H9 (cell line): ENCODE data around the gene RGS13. TPM values are rescaled to one million over a fixed set of nuclear protein-coding genes. Genes with fewer than 3 reads are reported as not detected.

Experiments used
- DNase-seq: peaks from one replicate; pipeline ENCODE4 v3.0.0-alpha.2; 2017
- H2AFZ ChIP-seq: one replicate; pipeline ENCODE4 v1.6.1; 2013; ENCODE audit warnings: mild to moderate bottlenecking, low read length, control low read depth, moderate library complexity
- H2AK5ac ChIP-seq: 2 replicates; pipeline ENCODE4 v1.6.1; 2013; ENCODE audit warnings: low read length, control low read depth, mixed read lengths; ENCODE audit not compliant: insufficient read length
- H2BK120ac ChIP-seq: one replicate; pipeline ENCODE4 v1.6.1; 2013; ENCODE audit warnings: low read depth, mild to moderate bottlenecking, low read length, control low read depth, inconsistent platforms; ENCODE audit not compliant: poor library complexity, severe bottlenecking
- H2BK12ac ChIP-seq: 2 replicates; pipeline ENCODE4 v1.6.1; 2013; ENCODE audit warnings: low read length, control low read depth, mixed read lengths, low read depth; ENCODE audit not compliant: insufficient read length
- H2BK15ac ChIP-seq: 2 replicates; pipeline ENCODE4 v1.6.1; 2013; ENCODE audit warnings: low read depth, low read length, control low read depth
- H2BK20ac ChIP-seq: one replicate; pipeline ENCODE4 v1.6.1; 2013; ENCODE audit warnings: low read depth, mild to moderate bottlenecking, low read length, control low read depth, inconsistent platforms; ENCODE audit not compliant: poor library complexity, severe bottlenecking
- H2BK5ac ChIP-seq: 2 replicates; pipeline ENCODE4 v1.6.1; 2013; ENCODE audit warnings: low read length, control low read depth, mixed read lengths; ENCODE audit not compliant: insufficient read length
- H3K14ac ChIP-seq: 2 replicates; pipeline ENCODE4 v1.6.1; 2013; ENCODE audit warnings: low read length, control low read depth; ENCODE audit not compliant: insufficient read depth
- H3K18ac ChIP-seq: 2 replicates; pipeline ENCODE4 v1.6.1; 2013; ENCODE audit warnings: low read depth, mild to moderate bottlenecking, mixed read lengths, low read length, control low read depth; ENCODE audit not compliant: insufficient read length
- H3K23ac ChIP-seq: 2 replicates; pipeline ENCODE4 v1.6.1; 2013; ENCODE audit warnings: low read length, control low read depth, mixed read lengths, low read depth; ENCODE audit not compliant: insufficient read length
- H3K23me2 ChIP-seq: 2 replicates; pipeline ENCODE4 v1.6.1; 2013; ENCODE audit warnings: low read depth, mild to moderate bottlenecking, mixed read lengths, low read length, control low read depth; ENCODE audit not compliant: insufficient read length, poor library complexity, severe bottlenecking
- H3K27ac ChIP-seq: 2 replicates; pipeline ENCODE4 v1.5.1; 2013; ENCODE audit warnings: low read length, control low read depth, mixed read lengths, low read depth; ENCODE audit not compliant: insufficient read length
- H3K27me3 ChIP-seq: 2 replicates; pipeline ENCODE4 v1.6.1; 2013; ENCODE audit warnings: low read length, control low read depth, inconsistent platforms; ENCODE audit not compliant: insufficient read depth
- H3K4ac ChIP-seq: 2 replicates; pipeline ENCODE4 v1.6.1; 2013; ENCODE audit warnings: low read depth, mild to moderate bottlenecking, control low read depth, inconsistent platforms, low read length, moderate library complexity
- H3K4me1 ChIP-seq: 2 replicates; pipeline ENCODE4 v1.6.1; 2013; ENCODE audit warnings: low read length, control low read depth, inconsistent platforms; ENCODE audit not compliant: insufficient read depth
- H3K4me2 ChIP-seq: 2 replicates; pipeline ENCODE4 v1.6.1; 2013; ENCODE audit warnings: low read length, control low read depth, mixed read lengths; ENCODE audit not compliant: insufficient read length, insufficient read depth
- H3K56ac ChIP-seq: 2 replicates; pipeline ENCODE4 v1.6.1; 2013; ENCODE audit warnings: low read depth, mild to moderate bottlenecking, mixed read lengths, low read length, control low read depth; ENCODE audit not compliant: insufficient read length
- H3K79me1 ChIP-seq: 2 replicates; pipeline ENCODE4 v1.6.1; 2013; ENCODE audit warnings: low read depth, mild to moderate bottlenecking, moderate library complexity, low read length, control low read depth, inconsistent platforms; ENCODE audit not compliant: insufficient read depth, poor library complexity, severe bottlenecking
- H3K79me2 ChIP-seq: 2 replicates; pipeline ENCODE4 v1.6.1; 2013; ENCODE audit warnings: low read length, control low read depth, inconsistent platforms; ENCODE audit not compliant: insufficient read depth
- H3K9ac ChIP-seq: 2 replicates; pipeline ENCODE4 v1.6.1; 2013; ENCODE audit warnings: low read length, control low read depth, mixed read lengths; ENCODE audit not compliant: insufficient read length; ENCODE audit errors: extremely low read depth
- H3K9me3 ChIP-seq: one replicate; pipeline ENCODE4 v1.6.1; 2013; ENCODE audit warnings: low read depth, low read length, inconsistent platforms; ENCODE audit not compliant: control insufficient read depth
- H3T11ph ChIP-seq: one replicate; pipeline ENCODE4 v1.6.1; 2013; ENCODE audit warnings: mild to moderate bottlenecking, low read length, control low read depth, inconsistent platforms
- H4K20me1 ChIP-seq: one replicate; pipeline ENCODE4 v1.6.1; 2013; ENCODE audit not compliant: control insufficient read depth, insufficient read length, insufficient read depth
- H4K5ac ChIP-seq: 2 replicates; pipeline ENCODE4 v1.6.1; 2013; ENCODE audit warnings: low read depth, mild to moderate bottlenecking, mixed read lengths, low read length, control low read depth; ENCODE audit not compliant: insufficient read length
- H4K8ac ChIP-seq: replicated peaks from 2 replicates; pipeline ENCODE4 v1.6.1; 2013; ENCODE audit warnings: low read length, control low read depth, mixed read lengths, low read depth; ENCODE audit not compliant: insufficient read length
- H4K91ac ChIP-seq: 2 replicates; pipeline ENCODE4 v1.6.1; 2013; ENCODE audit warnings: low read depth, mild to moderate bottlenecking, moderate library complexity, mixed read lengths, low read length, control low read depth; ENCODE audit not compliant: insufficient read length
- H3K27ac Mint-ChIP-seq, 3 experiments: 2 replicates in 2 of 3; 3 replicates in 1 of 3; pipeline ENCODE4 v1.8.0; 2020 to 2021; ENCODE audit warnings: mixed read lengths in 3 of 3, mild to moderate bottlenecking in 1 of 3, moderate library complexity in 1 of 3
- H3K27me3 Mint-ChIP-seq: 2 replicates; pipeline ENCODE4 v1.8.0; 2021; ENCODE audit warnings: low read depth, mild to moderate bottlenecking, moderate library complexity, mixed read lengths
- H3K36me3 Mint-ChIP-seq, 3 experiments: 2 replicates in 2 of 3; 3 replicates in 1 of 3; pipeline ENCODE4 v1.8.0; 2020 to 2021; ENCODE audit warnings: low read depth in 3 of 3, mixed read lengths in 3 of 3; ENCODE audit not compliant: insufficient read depth in 1 of 3
- H3K4me1 Mint-ChIP-seq, 2 experiments: 2 replicates each; pipeline ENCODE4 v1.8.0; 2020; ENCODE audit warnings: mixed read lengths in 2 of 2
- H3K4me3 Mint-ChIP-seq, 2 experiments: 2 replicates in 1 of 2; 3 replicates in 1 of 2; pipeline ENCODE4 v1.8.0; 2020 to 2021; ENCODE audit warnings: mild to moderate bottlenecking in 2 of 2, mixed read lengths in 2 of 2, moderate library complexity in 1 of 2
- H3K9me3 Mint-ChIP-seq, 2 experiments: 2 replicates in 1 of 2; 3 replicates in 1 of 2; pipeline ENCODE4 v1.8.0; 2020; ENCODE audit warnings: mild to moderate bottlenecking in 2 of 2, mixed read lengths in 2 of 2, moderate library complexity in 1 of 2
- WGBS: extraction: QIAGEN DNeasy Blood & Tissue Kit; methylation state at CpG from one replicate; pipeline ENCODE4 v1.1.7; 2013; ENCODE audit warnings: missing lambda C conversion rate, low lambda C conversion rate, mixed read lengths; ENCODE audit not compliant: insufficient read length; ENCODE audit errors: extremely low coverage; 5-methylcytosine and 5-hydroxymethylcytosine counted together
- total RNA-seq: library from RNA; stranded (reverse); gene quantifications from 2 replicates; pipeline ENCODE4 v1.2.1, GENCODE V29; 2021
- TF ChIP-seq, protein P1 (sequence below): fragments of 200-600 bp; sonication (generic); conservative IDR thresholded peaks from 3 replicates; pipeline ENCODE4 v1.8.0; 2021; ENCODE audit warnings: antibody characterized with exemption, mild to moderate bottlenecking

The RGS13 gene
- total RNA-seq, 1 experiment from 2014 or later = not detected

DNA sequence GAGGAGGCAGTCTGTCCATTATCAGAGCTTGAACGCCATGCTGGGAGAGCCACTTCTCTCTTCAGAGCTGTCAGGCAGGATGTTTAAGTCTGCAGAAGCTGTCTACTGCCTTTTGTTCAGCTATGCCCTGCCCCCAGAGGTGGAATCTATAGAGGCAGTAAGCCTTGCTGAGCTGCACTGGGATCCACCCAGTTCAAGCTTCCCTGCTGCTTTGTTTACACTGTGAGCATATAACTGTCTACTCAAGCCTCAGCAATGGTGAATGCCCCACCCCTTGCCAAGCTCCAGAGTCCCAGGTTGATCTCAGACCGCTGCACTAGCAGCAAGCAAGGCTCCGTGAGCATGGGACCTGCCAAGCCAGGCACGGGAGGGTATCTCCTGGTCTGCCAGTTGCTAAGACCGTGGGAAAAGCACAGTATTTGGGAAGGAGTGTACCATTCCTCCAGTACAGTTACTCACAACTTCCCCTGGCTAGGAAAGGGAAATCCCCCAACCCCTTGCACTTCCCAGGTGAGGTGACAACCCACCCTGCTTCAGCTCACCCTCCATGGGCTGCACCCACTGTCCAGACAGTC, 32.5 kb downstream of the RGS13 start:
- Histone ChIP-seq H3T11ph (no peak overlapping the region), H3K9ac (no peak overlapping the region), H2BK120ac (no peak overlapping the region), H2BK20ac (no peak overlapping the region), H3K56ac (no peak overlapping the region), H2BK12ac (no peak overlapping the region), H3K23me2 (no peaks in the 10 kb centered on the region), H3K27me3 (no peaks in the 10 kb centered on the region), H2BK15ac (no peak overlapping the region), H3K27ac (no peak overlapping the region), H4K5ac (no peak overlapping the region), H3K23ac (no peak overlapping the region), H3K14ac (no peak overlapping the region), H3K4me1 (no peaks in the 10 kb centered on the region), H3K4me2 (no peak overlapping the region), H4K8ac (no peak overlapping the region), H2AK5ac (no peak overlapping the region), H3K18ac (no peak overlapping the region), H2BK5ac (no peak overlapping the region), H4K20me1 (no peaks in the 10 kb centered on the region), H3K9me3 (no peaks in the 10 kb centered on the region), H3K79me1 (no peaks in the 10 kb centered on the region), H3K79me2 (no peaks in the 10 kb centered on the region), H3K4ac (no peak overlapping the region), H4K91ac (no peak overlapping the region), H2AFZ (no peak overlapping the region)
- H3K9me3 Mint-ChIP-seq = no peaks in the 10 kb centered on the region; a peak in 2 of 5 replicates
- H3K27ac Mint-ChIP-seq = no peak overlapping the region
- DNase-seq = no peak
- H3K27me3 Mint-ChIP-seq = no peaks in the 10 kb centered on the region
- TF ChIP-seq, protein P1, sequence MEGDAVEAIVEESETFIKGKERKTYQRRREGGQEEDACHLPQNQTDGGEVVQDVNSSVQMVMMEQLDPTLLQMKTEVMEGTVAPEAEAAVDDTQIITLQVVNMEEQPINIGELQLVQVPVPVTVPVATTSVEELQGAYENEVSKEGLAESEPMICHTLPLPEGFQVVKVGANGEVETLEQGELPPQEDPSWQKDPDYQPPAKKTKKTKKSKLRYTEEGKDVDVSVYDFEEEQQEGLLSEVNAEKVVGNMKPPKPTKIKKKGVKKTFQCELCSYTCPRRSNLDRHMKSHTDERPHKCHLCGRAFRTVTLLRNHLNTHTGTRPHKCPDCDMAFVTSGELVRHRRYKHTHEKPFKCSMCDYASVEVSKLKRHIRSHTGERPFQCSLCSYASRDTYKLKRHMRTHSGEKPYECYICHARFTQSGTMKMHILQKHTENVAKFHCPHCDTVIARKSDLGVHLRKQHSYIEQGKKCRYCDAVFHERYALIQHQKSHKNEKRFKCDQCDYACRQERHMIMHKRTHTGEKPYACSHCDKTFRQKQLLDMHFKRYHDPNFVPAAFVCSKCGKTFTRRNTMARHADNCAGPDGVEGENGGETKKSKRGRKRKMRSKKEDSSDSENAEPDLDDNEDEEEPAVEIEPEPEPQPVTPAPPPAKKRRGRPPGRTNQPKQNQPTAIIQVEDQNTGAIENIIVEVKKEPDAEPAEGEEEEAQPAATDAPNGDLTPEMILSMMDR = no peak
- H3K4me1 Mint-ChIP-seq = peaks cover 0 to 2% of the 10 kb centered on the region in 2 experiments; a peak in 2 of 4 replicates
- H3K4me3 Mint-ChIP-seq = no peak overlapping the region
- no CpG with 5 or more reads among the region's 5 CpGs for WGBS
- no peaks in the 10 kb centered on the region for H3K36me3 Mint-ChIP-seq
